KMS-11 (cell line): ENCODE results near the gene COL6A2.

Source experiments
- H2AFZ ChIP-seq: fragments of 200-600 bp; sonication (generic); 2 replicates; pipeline ENCODE4 v1.6.1; 2016; ENCODE audit warnings: antibody characterized with exemption, mixed run types, low read depth
- H3K27ac ChIP-seq: fragments of 200-600 bp; sonication (generic); 2 replicates; pipeline ENCODE4 v1.6.1; 2016; ENCODE audit warnings: mild to moderate bottlenecking, mixed run types
- H3K27me3 ChIP-seq: fragments of 200-600 bp; sonication (generic); 2 replicates; pipeline ENCODE4 v1.6.1; 2017; ENCODE audit warnings: mild to moderate bottlenecking, low read depth, mixed run types, moderate library complexity; ENCODE audit not compliant: insufficient read depth
- H3K36me3 ChIP-seq: fragments of 200-600 bp; sonication (generic); 2 replicates; pipeline ENCODE4 v1.6.1; 2017; ENCODE audit warnings: mild to moderate bottlenecking, mixed run types; ENCODE audit not compliant: insufficient read depth
- H3K4me1 ChIP-seq: fragments of 200-600 bp; sonication (generic); 2 replicates; pipeline ENCODE4 v1.6.1; 2016; ENCODE audit warnings: mild to moderate bottlenecking, low read depth, mixed run types; ENCODE audit not compliant: poor library complexity, severe bottlenecking
- H3K4me2 ChIP-seq: fragments of 200-600 bp; sonication (generic); 2 replicates; pipeline ENCODE4 v1.7.0; 2016; ENCODE audit warnings: mild to moderate bottlenecking, mixed run types
- H3K4me3 ChIP-seq: fragments of 200-600 bp; sonication (generic); IDR thresholded peaks from 2 replicates; pipeline ENCODE4 v1.6.1; 2017; ENCODE audit warnings: low read depth, low read length, mixed read lengths; ENCODE audit not compliant: insufficient read depth
- H3K79me2 ChIP-seq: fragments of 200-600 bp; sonication (generic); 2 replicates; pipeline ENCODE4 v1.6.1; 2016; ENCODE audit warnings: low read depth, mixed run types; ENCODE audit not compliant: insufficient read depth
- H3K9ac ChIP-seq: fragments of 200-600 bp; sonication (generic); 2 replicates; pipeline ENCODE4 v1.6.1; 2016; ENCODE audit warnings: mild to moderate bottlenecking, mixed run types
- H4K20me1 ChIP-seq: fragments of 200-600 bp; sonication (generic); 2 replicates; pipeline ENCODE4 v1.6.1; 2016; ENCODE audit warnings: mild to moderate bottlenecking, mixed run types; ENCODE audit not compliant: insufficient read depth
- CTCF ChIP-seq: fragments of 200-600 bp; sonication (generic); conservative IDR thresholded peaks from 2 replicates; pipeline ENCODE4 v1.6.1; 2017; ENCODE audit warnings: low read depth, mild to moderate bottlenecking, antibody characterized with exemption, low read length, moderate library complexity, mixed read lengths

Gene COL6A2

GRCh38 chr21:46178961-46179360 is 81.0 kb downstream of the COL6A2 start:
- no peak for TF ChIP-seq CTCF

More at GRCh38 chr21:46178961-46179360, 81.0 kb downstream of the COL6A2 start:
- Histone ChIP-seq H4K20me1 (no peaks in the 10 kb centered on the region), H3K36me3 (no peaks in the 10 kb centered on the region), H2AFZ (no peak overlapping the region), H3K27ac (no peak overlapping the region), H3K79me2 (peaks cover 26% of the 10 kb centered on the region; the same call in 1 of the 2 replicates), H3K4me3 (no peak overlapping the region), H3K4me2 (no peak overlapping the region), H3K9ac (no peak overlapping the region), H3K27me3 (no peaks in the 10 kb centered on the region), H3K4me1 (no peaks in the 10 kb centered on the region)
